MCF 10A (cell line): ENCODE measurements around the gene VIL1. TPM values are rescaled to one million over a fixed set of nuclear protein-coding genes. Genes with fewer than 3 reads are reported as not detected.

Experiments
- Bru-seq: library from RNA; stranded (reverse); fragments of 400-500 nt; gene quantifications from one replicate; lab custom pipeline; 2021; lab: Mats Ljungman, UMichigan
- BruChase-seq, 2 experiments: library from RNA; stranded (reverse); fragments of 400-500 nt; gene quantifications; one replicate each; lab custom pipeline; 2021; lab: Mats Ljungman, UMichigan
- BruUV-seq: library from RNA; stranded (reverse); fragments of 400-500 nt; replicated peaks from 2 replicates; lab custom pipeline; 2021; lab: Mats Ljungman, UMichigan
- CTCF ChIA-PET: fragments of 300-600 bp; sonication (Branson Sonifier 250); formaldehyde crosslinking; extraction: SDS; loops from one replicate; lab custom pipeline; 2021; ENCODE audit warnings: antibody characterized with exemption, inconsistent platforms; lab: Yijun Ruan, JAX
- POLR2A ChIA-PET: fragments of 300-600, 350-650 bp; sonication (Branson Sonifier 250); formaldehyde crosslinking; extraction: SDS; loops from one replicate; lab custom pipeline; 2020; ENCODE audit warnings: antibody characterized with exemption, inconsistent platforms; lab: Yijun Ruan, JAX
- DNase-seq: peaks from one replicate; pipeline ENCODE4 v3.0.0-alpha.2; 2018; ENCODE audit not compliant: unreplicated experiment
- H3K27ac Mint-ChIP-seq: one replicate; pipeline ENCODE4 v1.8.0; 2022; ENCODE audit warnings: mild to moderate bottlenecking, low read depth, mixed read lengths; ENCODE audit not compliant: unreplicated experiment
- H3K27me3 Mint-ChIP-seq: one replicate; pipeline ENCODE4 v1.8.0; 2022; ENCODE audit warnings: mixed read lengths; ENCODE audit not compliant: insufficient read depth, unreplicated experiment
- H3K36me3 Mint-ChIP-seq: one replicate; pipeline ENCODE4 v1.8.0; 2022; ENCODE audit warnings: mild to moderate bottlenecking, moderate library complexity, mixed read lengths; ENCODE audit not compliant: insufficient read depth, unreplicated experiment
- H3K4me1 Mint-ChIP-seq: one replicate; pipeline ENCODE4 v1.8.0; 2022; ENCODE audit warnings: mixed read lengths; ENCODE audit not compliant: insufficient read depth, unreplicated experiment
- H3K4me3 Mint-ChIP-seq: one replicate; pipeline ENCODE4 v1.8.0; 2022; ENCODE audit warnings: mild to moderate bottlenecking, moderate library complexity, mixed read lengths; ENCODE audit not compliant: unreplicated experiment
- H3K9me3 Mint-ChIP-seq: one replicate; pipeline ENCODE4 v1.8.0; 2022; ENCODE audit warnings: mixed read lengths; ENCODE audit not compliant: unreplicated experiment
- intact Hi-C: fragments of 100-400 bp; cut with micrococcal nuclease; formaldehyde crosslinking; loops from 2 replicates; pipeline ENCODE4 v1.14.1; 2022
- long read RNA-seq: library from polyadenylated mRNA; stranded (forward); transcript quantifications from one replicate; pipeline ENCODE4 v2.0.0, GENCODE V29; 2022
- total RNA-seq: library from RNA; stranded (reverse); gene quantifications from 2 replicates; pipeline ENCODE4 v1.2.3, GENCODE V29; 2022
- TF ChIP-seq, protein P1 (sequence below): fragments of 200-600 bp; IDR thresholded peaks from one replicate; pipeline ENCODE4 v1.8.0; 2022; ENCODE audit warnings: antibody characterized with exemption, mild to moderate bottlenecking; ENCODE audit not compliant: unreplicated experiment

Gene VIL1
- total RNA-seq (not detected in 2 replicates), Bru-seq, nascent RNA (not detected), BruChase-seq, experiment 1, labeled RNA remaining after a 6-hour chase (percentile 13 among the genes with signal in this experiment), BruChase-seq, experiment 2, labeled RNA remaining after a 2-hour chase (percentile 6 among the genes with signal in this experiment)
- long read RNA-seq: 0 reads

DNA sequence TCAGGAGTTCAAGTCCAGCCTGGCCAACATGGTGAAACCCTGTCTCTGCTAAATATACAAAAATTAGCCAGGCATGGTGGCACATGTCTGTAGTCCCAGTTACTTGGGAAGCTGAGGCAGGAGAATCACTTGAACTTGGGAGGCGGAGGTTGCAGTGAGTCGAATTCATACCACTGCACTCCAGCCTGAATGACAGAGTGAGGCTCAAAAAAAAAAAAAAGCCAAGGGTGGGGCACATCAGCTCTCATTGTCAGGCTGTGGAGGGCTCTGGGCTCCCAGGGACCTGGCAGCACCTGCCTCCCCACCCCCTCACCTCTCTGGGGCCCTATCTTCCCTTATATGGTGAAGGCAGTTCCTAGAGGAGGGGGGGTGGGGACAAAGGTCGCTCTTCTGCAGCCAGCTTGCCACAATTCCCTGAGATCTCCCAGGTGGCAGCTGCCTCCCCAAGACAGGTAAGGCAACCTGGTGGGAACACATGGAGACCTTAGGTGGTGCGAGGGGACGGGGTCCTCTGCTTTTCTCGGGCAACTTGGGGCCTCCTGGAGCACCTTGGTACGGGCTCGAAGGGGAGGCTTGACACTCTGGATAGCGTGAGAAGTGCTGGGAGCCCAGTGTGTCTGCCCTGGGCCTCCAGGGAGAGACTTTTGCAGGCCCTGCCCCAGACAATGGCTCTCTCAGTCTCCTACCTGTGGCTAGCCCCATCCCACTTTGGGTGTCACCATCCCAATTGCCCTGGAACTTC is at the start of gene VIL1:
VIL1 (plus strand) TSS at position 407 of the 742 bp plus-strand sequence. CDS start 4,656 bp downstream, outside the sequence.
- H3K9me3 Mint-ChIP-seq: no peaks in the 10 kb centered on the region
- no peak within 1 kb of the TSS for H3K4me3 Mint-ChIP-seq
- POLR2A ChIA-PET: no interaction called here

DNA sequence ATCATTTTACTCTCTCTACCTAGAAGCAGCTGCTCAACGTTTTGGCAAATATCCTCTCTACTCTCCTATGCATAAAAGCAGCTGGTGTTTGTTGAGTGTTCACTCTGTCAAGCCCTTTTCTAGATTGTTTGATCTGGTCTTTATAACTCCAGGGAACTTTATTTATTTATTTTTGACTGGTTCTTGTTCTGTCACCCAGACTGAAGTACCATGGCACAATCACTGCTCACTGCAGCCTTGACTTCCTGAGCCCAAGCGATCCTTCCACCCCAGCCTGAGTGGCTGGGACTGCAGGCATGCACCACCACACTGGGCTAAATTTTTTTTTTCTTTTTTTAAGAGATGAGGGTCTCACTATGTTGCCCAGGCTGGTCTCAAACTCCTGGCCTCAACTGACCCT is 49.6 kb upstream of the VIL1 start:
- no peaks in the 10 kb centered on the region for H3K4me1 Mint-ChIP-seq
- no peaks in the 10 kb centered on the region for H3K36me3 Mint-ChIP-seq
- H3K27ac Mint-ChIP-seq: no peak overlapping the region
- H3K4me3 Mint-ChIP-seq: no peak overlapping the region
- POLR2A ChIA-PET: no interaction called here
- CTCF ChIA-PET: no interaction called here
- BruUV-seq: no TSS peak
- intact Hi-C loops: no loop called here
- DNase-seq: no peak
- H3K9me3 Mint-ChIP-seq: no peaks in the 10 kb centered on the region
- H3K27me3 Mint-ChIP-seq: peaks cover 14% of the 10 kb centered on the region
- TF ChIP-seq, protein P1, sequence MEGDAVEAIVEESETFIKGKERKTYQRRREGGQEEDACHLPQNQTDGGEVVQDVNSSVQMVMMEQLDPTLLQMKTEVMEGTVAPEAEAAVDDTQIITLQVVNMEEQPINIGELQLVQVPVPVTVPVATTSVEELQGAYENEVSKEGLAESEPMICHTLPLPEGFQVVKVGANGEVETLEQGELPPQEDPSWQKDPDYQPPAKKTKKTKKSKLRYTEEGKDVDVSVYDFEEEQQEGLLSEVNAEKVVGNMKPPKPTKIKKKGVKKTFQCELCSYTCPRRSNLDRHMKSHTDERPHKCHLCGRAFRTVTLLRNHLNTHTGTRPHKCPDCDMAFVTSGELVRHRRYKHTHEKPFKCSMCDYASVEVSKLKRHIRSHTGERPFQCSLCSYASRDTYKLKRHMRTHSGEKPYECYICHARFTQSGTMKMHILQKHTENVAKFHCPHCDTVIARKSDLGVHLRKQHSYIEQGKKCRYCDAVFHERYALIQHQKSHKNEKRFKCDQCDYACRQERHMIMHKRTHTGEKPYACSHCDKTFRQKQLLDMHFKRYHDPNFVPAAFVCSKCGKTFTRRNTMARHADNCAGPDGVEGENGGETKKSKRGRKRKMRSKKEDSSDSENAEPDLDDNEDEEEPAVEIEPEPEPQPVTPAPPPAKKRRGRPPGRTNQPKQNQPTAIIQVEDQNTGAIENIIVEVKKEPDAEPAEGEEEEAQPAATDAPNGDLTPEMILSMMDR: no peak

More for the DNA sequence above, at the start of gene VIL1:
- CTCF ChIA-PET: interaction anchor here (0.6 to 1.0 kb wide), 2 partner anchors 34 to 194 kb away, joined by 3 to 4 read pairs; no protein-coding TSS in a partner anchor
- TF ChIP-seq, protein P1: no peak
- Mint-ChIP-seq H3K4me1 (no peaks in the 10 kb centered on the region), H3K27ac (no peak within 1 kb of the TSS), H3K36me3 (no peaks in the 10 kb centered on the region), H3K27me3 (no peaks in the 10 kb centered on the region)
- intact Hi-C loops: no loop called here
- no TSS peak for BruUV-seq
- no peak for DNase-seq

DNA sequence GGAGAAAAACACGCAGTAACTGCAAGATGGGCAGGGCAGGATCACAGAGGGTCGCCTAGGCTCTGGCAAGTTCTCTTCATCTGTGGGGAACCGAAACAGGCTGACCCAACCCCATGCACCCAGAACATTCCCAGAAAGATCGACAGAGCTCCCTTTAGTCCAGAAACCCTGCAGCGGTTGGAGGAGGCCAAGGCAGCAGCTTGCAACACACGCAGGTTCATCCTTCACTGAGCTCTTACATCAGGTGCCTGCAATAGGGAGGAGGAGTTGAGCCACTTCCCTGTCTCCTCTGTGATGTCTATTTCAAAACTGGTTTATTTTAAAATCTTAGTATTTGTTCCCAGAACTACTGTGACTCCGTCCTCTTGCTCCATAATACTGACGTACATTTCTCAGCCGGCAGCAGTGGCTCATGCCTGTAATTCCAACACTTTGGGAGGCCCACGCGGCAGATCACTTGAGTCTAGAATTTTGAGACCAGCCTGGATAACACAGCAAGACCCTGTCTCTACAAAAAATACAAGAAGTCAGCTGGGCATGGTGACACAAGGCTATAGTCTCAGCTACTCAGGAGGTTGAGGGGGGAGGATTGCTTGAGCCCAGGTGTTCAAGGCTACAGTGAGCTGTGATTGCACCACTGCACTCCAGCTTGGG is 48.4 kb upstream of the VIL1 start:
- H3K4me3 Mint-ChIP-seq: no peak overlapping the region
- no peak overlapping the region for H3K27ac Mint-ChIP-seq
- ChIA-PET CTCF (interaction anchor here (0.6 to 1.1 kb wide), 4 partner anchors 13 to 68 kb away, joined by 3 to 4 read pairs (median 3); partner anchors contain the start of gene CATIP), POLR2A (interaction anchor here (0.6 kb wide), 1 partner anchor 46 kb away, joined by 3 read pairs; no protein-coding TSS in a partner anchor)
- no peaks in the 10 kb centered on the region for H3K36me3 Mint-ChIP-seq
- H3K4me1 Mint-ChIP-seq: peaks cover 5% of the 10 kb centered on the region
- no TSS peak for BruUV-seq
- TF ChIP-seq, protein P1: no peak
- intact Hi-C loops: no loop called here
- no peaks in the 10 kb centered on the region for H3K9me3 Mint-ChIP-seq
- H3K27me3 Mint-ChIP-seq: peaks cover 14% of the 10 kb centered on the region
- peak; percentile 80 for DNase-seq

DNA sequence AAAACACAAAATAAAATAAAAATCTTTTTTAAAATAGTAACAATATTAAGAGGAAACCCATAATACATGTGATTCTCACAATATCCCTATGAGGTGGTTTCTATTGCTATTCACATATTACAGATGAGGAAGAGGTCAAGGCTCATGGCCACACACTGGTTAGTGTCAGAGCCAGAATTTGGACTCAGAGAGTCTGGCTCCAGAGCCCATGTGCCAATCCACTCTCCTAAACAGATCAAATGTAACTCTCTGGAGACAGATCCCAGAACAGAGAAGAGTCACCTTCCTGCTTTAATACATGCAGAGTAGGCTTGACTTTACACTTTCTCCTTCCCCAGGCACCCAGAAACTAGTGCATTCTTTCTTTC is 47.0 kb upstream of the VIL1 start:
- DNase-seq: no peak
- no TSS peak for BruUV-seq
- CTCF ChIA-PET: interaction anchor here (0.7 kb wide), 1 partner anchor 1328 kb away, joined by 3 read pairs; no protein-coding TSS in a partner anchor
- no peaks in the 10 kb centered on the region for H3K36me3 Mint-ChIP-seq
- intact Hi-C loops: no loop called here
- H3K4me1 Mint-ChIP-seq: peaks cover 5% of the 10 kb centered on the region
- no peak overlapping the region for H3K4me3 Mint-ChIP-seq
- POLR2A ChIA-PET: no interaction called here
- TF ChIP-seq, protein P1: no peak
- H3K27ac Mint-ChIP-seq: no peak overlapping the region
- peaks cover 14% of the 10 kb centered on the region for H3K27me3 Mint-ChIP-seq
- H3K9me3 Mint-ChIP-seq: no peaks in the 10 kb centered on the region
